ENCODE data around the gene WDR93. TPM values are rescaled to one million over a fixed set of nuclear protein-coding genes. Genes with fewer than 3 reads are reported as not detected.

Gene WDR93
- total RNA-seq, 1 experiment from 2014 or later = not detected

GRCh38 chr15:89772932-89773583 lies 82.4 kb downstream of the WDR93 start:
- H3K18ac ChIP-seq (ENCODE audit: insufficient read length, low read depth, low read length) = no peak overlapping the region
- no peaks in the 10 kb centered on the region for H3K79me1 ChIP-seq (ENCODE audit: insufficient read depth, low read depth, low read length, poor library complexity, severe bottlenecking)
- peaks cover 7% of the 10 kb centered on the region; the same call in 1 of the 2 replicates for H3K27me3 ChIP-seq (ENCODE audit: insufficient read depth, low read length)
- Mint-ChIP-seq H3K27ac (no peak overlapping the region), H3K4me3 (no peak overlapping the region), H3K36me3 (ENCODE audit: insufficient read depth in 1 of 3, low read depth in 3 of 3) (no peaks in the 10 kb centered on the region), H3K27me3 (ENCODE audit: low read depth) (peaks cover 37% of the 10 kb centered on the region), H3K4me1 (peaks cover 0 to 3% of the 10 kb centered on the region in 2 experiments; a peak in 1 of 4 replicates), H3K9me3 (no peaks in the 10 kb centered on the region)
- H3K9ac ChIP-seq (ENCODE audit: extremely low read depth, insufficient read length, low read length) = no peak overlapping the region
- no peak overlapping the region for H4K91ac ChIP-seq (ENCODE audit: insufficient read length, low read depth, low read length)
- no peak overlapping the region for H3K4ac ChIP-seq (ENCODE audit: low read depth, low read length)
- WGBS (ENCODE audit: extremely low coverage, insufficient read length, low lambda C conversion rate) = no CpG with 5 or more reads among the region's 3 CpGs
- no peak overlapping the region for H3K27ac ChIP-seq (ENCODE audit: insufficient read length, low read depth, low read length)
- peak overlapping the region; percentile 42 for H2BK120ac ChIP-seq (ENCODE audit: low read depth, low read length, poor library complexity, severe bottlenecking)
- no peaks in the 10 kb centered on the region for H3K4me1 ChIP-seq (ENCODE audit: insufficient read depth, low read length)
- no peak overlapping the region for H4K5ac ChIP-seq (ENCODE audit: insufficient read length, low read depth, low read length)
- H3K23me2 ChIP-seq (ENCODE audit: insufficient read length, low read depth, low read length, poor library complexity, severe bottlenecking) = peaks cover 4% of the 10 kb centered on the region
- no peak overlapping the region for H2AK5ac ChIP-seq (ENCODE audit: insufficient read length, low read length)
- H4K20me1 ChIP-seq (ENCODE audit: control insufficient read depth, insufficient read depth, insufficient read length) = no peaks in the 10 kb centered on the region
- peak; percentile 49 for TF ChIP-seq CTCF (conservative IDR thresholded peaks at IDR 0.05)
- H3K79me2 ChIP-seq (ENCODE audit: insufficient read depth, low read length) = no peaks in the 10 kb centered on the region
- no peak overlapping the region for H3K56ac ChIP-seq (ENCODE audit: insufficient read length, low read depth, low read length)
- H3K4me2 ChIP-seq (ENCODE audit: insufficient read depth, insufficient read length, low read length) = no peak overlapping the region
- H3K14ac ChIP-seq (ENCODE audit: insufficient read depth, low read length) = no peak overlapping the region
- H3K9me3 ChIP-seq (ENCODE audit: control insufficient read depth, low read depth, low read length) = no peaks in the 10 kb centered on the region
- no peak overlapping the region for H2AFZ ChIP-seq (ENCODE audit: low read length)
- H4K8ac ChIP-seq (replicated peaks; ENCODE audit: insufficient read length, low read depth, low read length) = no peak overlapping the region
- H2BK5ac ChIP-seq (ENCODE audit: insufficient read length, low read length) = no peak overlapping the region
- DNase-seq = no peak
- H2BK15ac ChIP-seq (ENCODE audit: low read depth, low read length) = no peak overlapping the region
- no peak overlapping the region for H2BK20ac ChIP-seq (ENCODE audit: low read depth, low read length, poor library complexity, severe bottlenecking)
- H3K23ac ChIP-seq (ENCODE audit: insufficient read length, low read depth, low read length) = no peak overlapping the region
- no peak overlapping the region for H3T11ph ChIP-seq (ENCODE audit: low read length)
- H2BK12ac ChIP-seq (ENCODE audit: insufficient read length, low read depth, low read length) = no peak overlapping the region
